Nephron (organoid): Measurements from ENCODE around the gene URB2.

Experiments
- H3K27ac Mint-ChIP-seq, 3 experiments: 2 replicates each; pipeline ENCODE4 v1.8.0; 2020; ENCODE audit warnings: mixed read lengths in 3 of 3, mild to moderate bottlenecking in 2 of 3, moderate library complexity in 1 of 3
- H3K27me3 Mint-ChIP-seq: 2 replicates; pipeline ENCODE4 v1.8.0; 2021; ENCODE audit warnings: low read depth, mild to moderate bottlenecking, moderate library complexity, mixed read lengths
- H3K36me3 Mint-ChIP-seq: 2 replicates; pipeline ENCODE4 v1.8.0; 2020; ENCODE audit warnings: low read depth, mixed read lengths
- H3K4me1 Mint-ChIP-seq: 2 replicates; pipeline ENCODE4 v1.8.0; 2020; ENCODE audit warnings: mixed read lengths
- H3K4me3 Mint-ChIP-seq, 3 experiments: 2 replicates each; pipeline ENCODE4 v1.8.0; 2020; ENCODE audit warnings: mild to moderate bottlenecking in 3 of 3, mixed read lengths in 3 of 3, moderate library complexity in 2 of 3
- H3K9me3 Mint-ChIP-seq: 2 replicates; pipeline ENCODE4 v1.8.0; 2020; ENCODE audit warnings: mixed read lengths
- CTCF ChIP-seq, 3 experiments: fragments of 200-600 bp; sonication (generic); IDR thresholded peaks; one replicate each; pipeline ENCODE4 v1.5.0; 2021; ENCODE audit warnings: antibody characterized with exemption in 3 of 3; ENCODE audit not compliant: unreplicated experiment in 3 of 3

Gene URB2

DNA sequence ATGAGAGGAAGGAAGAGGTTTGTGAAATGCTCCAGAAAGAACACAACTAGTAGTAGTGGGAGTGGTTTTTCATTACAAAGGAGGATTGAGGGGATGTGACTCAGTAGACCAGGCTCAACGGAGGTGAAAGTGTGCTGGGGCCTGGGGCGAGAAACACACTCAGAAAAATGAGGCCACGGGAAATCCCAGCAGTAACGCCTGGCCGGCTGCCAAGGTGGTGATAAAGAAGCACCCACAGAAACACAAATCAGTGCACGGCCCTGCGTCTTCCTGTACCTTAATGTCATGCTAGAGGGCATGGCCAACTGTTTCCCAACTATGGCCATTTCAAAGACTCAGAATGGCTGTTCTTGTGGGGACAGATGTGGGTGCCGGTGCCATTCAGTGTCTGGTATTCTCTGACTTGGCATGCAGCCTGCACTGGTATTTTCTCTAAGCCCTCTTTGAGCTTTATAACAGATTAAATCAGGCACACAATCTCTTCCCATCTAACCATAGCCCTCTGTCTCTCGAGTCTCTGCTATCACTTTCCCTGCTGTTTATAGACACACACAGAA is 38.2 kb downstream of the URB2 start:
- no peak overlapping the region for H3K4me3 Mint-ChIP-seq
- H3K4me1 Mint-ChIP-seq: peaks cover 6% of the 10 kb centered on the region
- no peaks in the 10 kb centered on the region for H3K9me3 Mint-ChIP-seq
- TF ChIP-seq CTCF (IDR thresholded peaks at IDR 0.05; ENCODE audit: unreplicated experiment in 3 of 3): no peak
- H3K27ac Mint-ChIP-seq: no peak overlapping the region
- peaks cover 4% of the 10 kb centered on the region for H3K27me3 Mint-ChIP-seq
- H3K36me3 Mint-ChIP-seq: peaks cover 9% of the 10 kb centered on the region

GRCh38 chr1:229665912-229666558 is 40.0 kb downstream of the URB2 start:
- Mint-ChIP-seq H3K4me1 (peaks cover 5% of the 10 kb centered on the region), H3K9me3 (no peaks in the 10 kb centered on the region), H3K27ac (no peak overlapping the region), H3K36me3 (peaks cover 1% of the 10 kb centered on the region), H3K4me3 (no peak overlapping the region), H3K27me3 (peaks cover 4% of the 10 kb centered on the region)
- TF ChIP-seq CTCF (IDR thresholded peaks at IDR 0.05; ENCODE audit: unreplicated experiment in 3 of 3): no peak

DNA sequence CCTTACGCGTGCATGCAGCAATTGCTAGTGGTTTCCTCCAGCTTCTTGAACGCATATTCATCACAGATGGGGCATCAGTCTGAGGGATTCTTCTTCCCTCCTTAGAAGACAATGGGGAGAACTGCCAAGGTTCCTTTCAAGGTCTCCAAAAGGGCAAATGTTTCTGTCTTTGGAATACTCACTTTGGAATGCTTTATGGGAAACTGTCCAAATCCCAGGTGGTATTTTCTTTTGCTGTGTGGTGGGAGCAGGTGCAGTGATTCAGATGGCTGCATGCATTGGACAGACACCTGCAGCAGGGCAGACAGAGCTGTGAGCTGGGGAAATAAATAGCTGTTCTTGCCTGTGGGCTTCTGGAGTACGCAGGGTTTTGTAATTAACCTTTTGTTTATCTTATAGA is 40.5 kb downstream of the URB2 start:
- TF ChIP-seq CTCF (IDR thresholded peaks at IDR 0.05; ENCODE audit: unreplicated experiment in 3 of 3): no peak
- Mint-ChIP-seq H3K27me3 (peaks cover 4% of the 10 kb centered on the region), H3K27ac (no peak overlapping the region), H3K4me3 (no peak overlapping the region), H3K36me3 (no peaks in the 10 kb centered on the region), H3K9me3 (no peaks in the 10 kb centered on the region), H3K4me1 (no peaks in the 10 kb centered on the region)

GRCh38 chr1:229669333-229669732 is 43.3 kb downstream of the URB2 start:
- Mint-ChIP-seq H3K36me3 (no peaks in the 10 kb centered on the region), H3K9me3 (no peaks in the 10 kb centered on the region), H3K4me1 (no peaks in the 10 kb centered on the region), H3K4me3 (no peak overlapping the region), H3K27me3 (peaks cover 4% of the 10 kb centered on the region), H3K27ac (no peak overlapping the region)
- no peak for TF ChIP-seq CTCF (IDR thresholded peaks at IDR 0.05; ENCODE audit: unreplicated experiment in 3 of 3)

DNA sequence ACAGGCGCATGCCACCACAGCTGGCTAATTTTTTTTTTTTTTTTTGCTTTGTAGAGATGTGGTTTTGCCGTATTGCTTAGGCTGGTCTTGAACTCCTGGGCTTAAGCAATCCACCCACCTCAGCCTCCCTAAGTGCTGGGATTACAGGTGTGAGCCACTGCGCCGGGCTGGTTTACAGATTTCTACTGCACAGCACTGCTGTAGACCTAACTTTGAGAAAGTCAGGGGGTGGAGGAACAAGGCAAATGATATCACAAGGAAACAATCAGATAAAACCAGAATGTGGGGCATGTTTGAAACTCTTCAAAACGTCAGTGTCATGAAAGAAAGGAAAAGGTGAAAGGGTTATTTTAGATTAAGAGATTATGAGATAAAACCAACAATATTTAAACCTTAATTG is 45.3 kb downstream of the URB2 start:
- Mint-ChIP-seq H3K4me1 (no peaks in the 10 kb centered on the region), H3K4me3 (no peak overlapping the region), H3K36me3 (no peaks in the 10 kb centered on the region), H3K27ac (no peak overlapping the region), H3K27me3 (peaks cover 4% of the 10 kb centered on the region), H3K9me3 (peaks cover 4% of the 10 kb centered on the region)
- no peak for TF ChIP-seq CTCF (IDR thresholded peaks at IDR 0.05; ENCODE audit: unreplicated experiment in 3 of 3)

GRCh38 chr1:229672246-229672645 is 46.2 kb downstream of the URB2 start:
- no peaks in the 10 kb centered on the region for H3K4me1 Mint-ChIP-seq
- no peak for TF ChIP-seq CTCF (IDR thresholded peaks at IDR 0.05; ENCODE audit: unreplicated experiment in 3 of 3)
- no peaks in the 10 kb centered on the region for H3K36me3 Mint-ChIP-seq
- peaks cover 4% of the 10 kb centered on the region for H3K9me3 Mint-ChIP-seq
- peaks cover 4% of the 10 kb centered on the region for H3K27me3 Mint-ChIP-seq
- H3K4me3 Mint-ChIP-seq: no peak overlapping the region
- no peak overlapping the region for H3K27ac Mint-ChIP-seq
